ENCODE results near the gene TPPP. TPM values are rescaled to one million over a fixed set of nuclear protein-coding genes. Genes with fewer than 3 reads are reported as not detected.

TPPP gene
- total and polyA plus RNA-seq, 2 donors (not counting 3 experiments of a cell fraction or from before 2014, with no cell fraction given) = 0.04 to 0.09 TPM

DNA sequence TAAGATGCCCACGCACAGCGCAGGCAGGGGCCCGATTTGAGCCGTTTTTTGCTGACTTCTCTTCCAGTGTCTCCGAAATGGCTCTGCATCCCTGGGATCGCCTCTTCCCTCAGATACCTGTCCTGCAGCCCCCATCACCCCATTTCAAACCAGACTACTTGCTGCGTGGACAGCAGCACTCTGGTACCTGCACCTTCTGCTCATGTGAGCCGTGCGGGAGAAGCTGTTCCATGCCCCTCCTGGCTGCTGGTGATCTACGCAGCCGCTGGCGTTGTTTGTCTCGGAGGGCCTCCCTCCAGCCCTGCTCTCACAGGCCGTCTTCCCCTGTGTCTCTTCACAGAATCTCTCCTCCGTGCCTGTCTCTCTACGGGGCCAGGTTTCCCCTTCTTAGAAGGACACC, 67.6 kb downstream of the TPPP start:
- no peaks in the 10 kb centered on the region for H3K79me2 ChIP-seq (ENCODE audit: control insufficient read depth, insufficient read depth, low read length)
- H3K9me3 ChIP-seq (replicated peaks; ENCODE audit: control insufficient read depth, insufficient read depth, low read length) = no peaks in the 10 kb centered on the region
- FAIRE-seq = no peak
- ChIA-PET CTCF (no interaction called here), POLR2A (no interaction called here)
- TF ChIP-seq, protein P1, sequence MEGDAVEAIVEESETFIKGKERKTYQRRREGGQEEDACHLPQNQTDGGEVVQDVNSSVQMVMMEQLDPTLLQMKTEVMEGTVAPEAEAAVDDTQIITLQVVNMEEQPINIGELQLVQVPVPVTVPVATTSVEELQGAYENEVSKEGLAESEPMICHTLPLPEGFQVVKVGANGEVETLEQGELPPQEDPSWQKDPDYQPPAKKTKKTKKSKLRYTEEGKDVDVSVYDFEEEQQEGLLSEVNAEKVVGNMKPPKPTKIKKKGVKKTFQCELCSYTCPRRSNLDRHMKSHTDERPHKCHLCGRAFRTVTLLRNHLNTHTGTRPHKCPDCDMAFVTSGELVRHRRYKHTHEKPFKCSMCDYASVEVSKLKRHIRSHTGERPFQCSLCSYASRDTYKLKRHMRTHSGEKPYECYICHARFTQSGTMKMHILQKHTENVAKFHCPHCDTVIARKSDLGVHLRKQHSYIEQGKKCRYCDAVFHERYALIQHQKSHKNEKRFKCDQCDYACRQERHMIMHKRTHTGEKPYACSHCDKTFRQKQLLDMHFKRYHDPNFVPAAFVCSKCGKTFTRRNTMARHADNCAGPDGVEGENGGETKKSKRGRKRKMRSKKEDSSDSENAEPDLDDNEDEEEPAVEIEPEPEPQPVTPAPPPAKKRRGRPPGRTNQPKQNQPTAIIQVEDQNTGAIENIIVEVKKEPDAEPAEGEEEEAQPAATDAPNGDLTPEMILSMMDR (IDR thresholded peaks at IDR 0.05; ENCODE audit: extremely low read depth in 1 of 2, insufficient read depth in 1 of 2, low read depth in 1 of 2, low read length in 2 of 2) = no peak
- TF ChIP-seq MYC (IDR thresholded peaks at IDR 0.05; ENCODE audit: low read depth, low read length) = no peak
- TF ChIP-seq POLR2A (IDR thresholded peaks at IDR 0.05; ENCODE audit: low read depth, low read length) = no peak
- TF ChIP-seq EZH2 (IDR thresholded peaks at IDR 0.05; ENCODE audit: borderline replicate concordance, low read depth, low read length, severe bottlenecking) = no peak
- TF ChIP-seq FOS (IDR thresholded peaks at IDR 0.05; ENCODE audit: borderline replicate concordance, insufficient read depth, low read length) = no peak
- no peak for TF ChIP-seq MAX (IDR thresholded peaks at IDR 0.05; ENCODE audit: insufficient read depth, insufficient read length)
- TF ChIP-seq GATA2 (IDR thresholded peaks at IDR 0.05; ENCODE audit: insufficient read depth, insufficient read length, low read depth, low read length) = no peak
- TF ChIP-seq POLR2AphosphoS5 (IDR thresholded peaks at IDR 0.05; ENCODE audit: insufficient read depth, low read depth, low read length) = no peak
- no peak for TF ChIP-seq JUN (IDR thresholded peaks at IDR 0.05; ENCODE audit: borderline replicate concordance, insufficient read depth, insufficient read length, low read depth)
- H3K4me2 ChIP-seq (ENCODE audit: insufficient read depth, low read length) = no peak overlapping the region
- H3K27me3 ChIP-seq (ENCODE audit: control insufficient read depth in 2 of 2, insufficient read depth in 2 of 2, low read length in 2 of 2) = no peaks in the 10 kb centered on the region
- intact Hi-C loops (cut with micrococcal nuclease) = no loop called here
- H3K4me3 ChIP-seq (replicated peaks in 1 of 3; ENCODE audit: insufficient read depth in 1 of 3, low read depth in 1 of 3, low read length in 3 of 3) = no peak overlapping the region
- H4K20me1 ChIP-seq (replicated peaks; ENCODE audit: control insufficient read depth, extremely low read depth, insufficient read depth, low read length) = no peaks in the 10 kb centered on the region
- BruUV-seq (replicated peaks) = no TSS peak
- peaks cover 0 to 3% of the 10 kb centered on the region in 2 experiments for H3K36me3 ChIP-seq (ENCODE audit: control insufficient read depth in 2 of 2, extremely low read depth in 1 of 2, insufficient read depth in 2 of 2, low read length in 2 of 2)
- DNase-seq (ENCODE audit: low read depth, low spot score) = no peak
- no peak overlapping the region for H3K9ac ChIP-seq (replicated peaks; ENCODE audit: extremely low read depth, insufficient read depth, low read length)
- H3K9me1 ChIP-seq (replicated peaks; ENCODE audit: control insufficient read depth, extremely low read depth, insufficient read depth, low read length) = no peaks in the 10 kb centered on the region
- no peak overlapping the region for H2AFZ ChIP-seq (ENCODE audit: low read depth, low read length)
- dilution Hi-C loops (cut with MboI; ENCODE audit: extremely low pct_ligation_motif_present, low sequenced_read_pairs) = no loop called here
- no peaks in the 10 kb centered on the region for H3K4me1 ChIP-seq (ENCODE audit: control insufficient read depth, extremely low read depth, insufficient read depth, low read length)
- H3K27ac ChIP-seq (ENCODE audit: insufficient read depth, low read depth, low read length) = no peak overlapping the region
